Activated CD4-positive, alpha-beta T cell treated with anti-CD3 and anti-CD28 coated beads, Interleukin-2, Interleukin-4, amounts not matched to agents 100 ng/mL and 50 ng/mL, durations not matched to agents 16 hours and 8 hours (primary cell): ENCODE measurements around the gene KDM4C.
"Not testable (repeated sequence)": the region's sequence is repeated elsewhere in the genome, so short reads cannot be mapped to it uniquely, and the experiment has no call there.

Source experiments
- DNase-seq: peaks from one replicate; pipeline ENCODE4 v3.0.0-alpha.2; 2020; ENCODE audit warnings: low spot score

KDM4C gene

DNA sequence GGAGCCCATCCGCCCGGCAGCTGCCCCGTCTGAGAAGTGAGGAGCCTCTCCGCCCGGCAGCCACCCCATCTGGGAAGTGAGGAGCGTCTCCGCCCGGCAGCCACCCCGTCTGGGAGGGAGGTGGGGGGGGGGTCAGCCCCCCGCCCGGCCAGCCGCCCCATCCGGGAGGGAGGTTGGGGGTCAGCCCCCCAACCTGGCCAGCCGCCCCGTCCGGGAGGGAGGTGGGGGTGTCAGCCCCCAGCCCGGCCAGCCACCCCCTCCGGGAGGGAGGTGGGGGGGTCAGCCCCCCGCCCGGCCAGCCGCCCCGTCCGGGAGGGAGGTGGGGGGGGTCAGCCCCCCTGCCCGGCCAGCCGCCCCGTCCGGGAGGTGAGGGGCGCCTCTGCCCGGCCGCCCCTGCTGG is 49.9 kb downstream of the KDM4C start:
- DNase-seq = not testable (repeated sequence)

DNA sequence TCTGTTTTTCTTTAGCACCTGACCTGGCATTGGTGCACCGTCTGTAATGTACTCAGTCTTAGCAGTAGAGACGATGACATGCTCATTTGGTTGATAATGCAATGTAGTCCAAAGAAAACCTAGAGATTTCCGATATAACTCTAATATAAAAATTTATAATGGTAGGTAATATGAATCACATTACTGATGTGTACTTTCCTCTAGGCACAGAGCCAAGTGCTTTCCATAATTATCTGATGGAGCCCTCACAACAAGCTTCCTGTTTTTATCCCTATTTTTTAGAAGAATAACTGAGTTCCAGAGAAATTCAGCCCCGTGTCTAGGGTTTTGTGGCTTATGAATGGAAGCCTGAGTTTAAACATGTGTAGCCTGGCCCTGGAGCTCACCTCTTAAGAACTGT is 53.7 kb downstream of the KDM4C start:
- DNase-seq = no peak

- DNase-seq = no peak
Measured at GRCh38 chr9:6816581-6816980, 58.8 kb downstream of the KDM4C start.

DNA sequence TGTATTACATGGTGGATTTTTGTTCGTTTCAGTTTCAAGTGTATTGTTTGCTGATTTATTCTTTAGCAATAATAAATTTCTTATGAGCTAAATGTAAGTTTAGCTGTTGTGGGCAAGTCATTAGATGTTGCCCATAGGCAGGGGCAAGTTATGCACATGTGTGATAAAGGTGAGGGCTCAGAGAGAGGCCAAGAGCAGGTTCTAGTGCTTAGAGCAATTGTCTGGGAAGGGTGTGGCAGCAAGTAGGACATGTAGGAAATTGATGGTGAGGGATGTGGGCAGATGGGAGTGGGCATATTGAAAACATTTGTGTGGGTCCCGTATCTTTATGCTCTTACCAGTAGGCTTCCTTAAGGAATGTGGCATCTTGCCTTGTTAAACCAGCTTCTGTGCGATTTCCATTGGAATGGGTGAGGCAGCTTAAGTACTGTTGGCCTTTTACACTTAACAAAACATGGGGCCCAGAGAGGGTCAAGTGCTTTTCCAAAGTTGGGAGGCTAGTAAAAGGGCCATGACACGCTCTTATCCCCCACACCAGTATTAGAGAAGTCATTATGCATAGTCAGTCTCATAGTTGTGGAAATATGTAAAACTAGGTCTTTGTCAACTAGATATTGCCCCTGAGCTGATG is 60.6 kb downstream of the KDM4C start:
- no peak for DNase-seq

DNA sequence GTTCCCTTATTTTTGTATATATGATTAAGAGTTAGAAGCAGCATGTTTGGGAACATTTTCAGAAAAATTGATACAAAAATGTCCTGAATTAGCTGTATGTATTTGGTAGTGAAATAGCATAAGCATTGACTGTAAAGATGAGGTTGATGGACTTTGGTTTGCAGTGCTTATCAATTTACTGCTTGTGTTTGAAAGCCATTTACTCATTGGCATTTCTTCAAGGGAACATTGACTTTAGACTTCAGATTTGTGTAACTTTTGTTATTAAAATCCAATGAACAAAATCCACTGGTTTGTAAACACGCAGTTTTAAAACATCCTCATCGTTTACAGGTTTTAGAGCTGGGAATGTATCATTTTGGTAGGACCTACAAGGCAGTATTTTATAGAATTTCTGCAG is 61.3 kb downstream of the KDM4C start:
- no peak for DNase-seq

DNA sequence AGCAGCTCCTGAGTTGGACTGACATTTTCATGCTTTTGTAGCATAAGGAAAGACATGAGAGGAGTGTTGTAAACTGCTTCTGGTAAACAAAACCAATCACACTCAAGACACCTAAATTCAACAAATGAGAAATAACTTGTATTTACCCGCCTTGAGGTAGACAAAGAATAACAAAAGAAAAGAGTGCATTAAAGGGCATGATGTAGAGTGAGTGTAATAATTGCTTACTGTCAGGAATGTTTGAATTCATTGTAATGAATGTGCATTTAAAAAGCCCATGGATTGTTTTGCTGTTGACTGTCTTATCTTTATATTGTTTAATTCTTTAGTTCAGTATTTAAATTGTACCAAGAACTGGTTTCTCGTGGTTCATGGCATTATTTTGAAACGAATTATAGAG is 61.8 kb downstream of the KDM4C start:
- no peak for DNase-seq

GRCh38 chr9:6822696-6823095 is 64.9 kb downstream of the KDM4C start:
- no peak for DNase-seq

DNA sequence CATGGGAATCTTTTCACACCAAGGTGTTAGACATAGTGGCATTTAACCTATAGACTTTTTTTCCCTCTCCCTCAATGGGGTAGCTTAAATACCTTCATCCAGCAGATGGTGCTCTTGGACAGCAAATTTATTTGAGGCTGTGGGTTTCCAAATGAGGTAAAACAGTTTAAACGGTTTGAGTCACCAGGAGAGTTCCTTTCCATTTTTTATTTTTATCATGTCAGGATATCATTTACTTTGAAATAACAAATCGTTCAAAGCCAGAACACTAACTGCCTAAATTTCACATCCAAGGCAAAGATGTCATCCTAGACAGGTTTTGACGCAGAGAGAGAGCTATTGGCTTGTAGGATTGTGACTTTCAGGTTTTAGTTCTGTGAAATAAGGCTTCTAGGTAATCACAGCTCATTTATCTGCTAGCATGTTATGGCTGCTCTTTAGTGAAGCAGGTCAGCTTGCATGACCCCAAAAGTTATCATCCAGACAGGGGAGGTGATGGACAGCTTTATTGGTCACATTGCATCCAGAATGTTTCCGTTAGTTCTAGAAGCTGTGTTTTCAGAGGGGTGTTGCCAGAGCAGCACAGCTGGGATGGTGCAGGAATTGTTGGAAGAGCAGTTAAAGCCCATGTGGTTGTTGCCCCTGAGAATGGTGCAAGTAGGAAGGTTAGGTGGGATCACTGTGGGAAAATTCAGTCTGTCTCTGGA is 69.8 kb downstream of the KDM4C start:
- peak; percentile 71 for DNase-seq

DNA sequence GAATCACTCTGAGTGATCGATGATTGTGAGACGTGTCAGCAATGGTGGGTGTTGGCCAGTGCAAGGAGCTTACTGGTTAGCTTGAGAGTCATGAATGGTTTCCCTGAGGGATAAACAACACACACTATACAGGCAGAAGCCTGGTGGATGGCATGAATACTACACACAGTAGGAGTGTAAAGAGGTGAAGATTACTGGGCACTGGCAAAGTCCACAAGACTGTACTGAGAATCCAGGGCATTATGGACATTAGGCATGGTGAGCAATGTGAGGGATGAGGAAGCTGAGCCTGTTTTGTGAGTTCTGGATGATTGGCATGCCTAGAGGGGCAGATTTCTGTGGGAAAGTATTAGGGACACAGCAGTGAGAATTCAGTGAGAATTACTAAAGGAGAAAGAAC is 71.3 kb downstream of the KDM4C start:
- DNase-seq = no peak

DNA sequence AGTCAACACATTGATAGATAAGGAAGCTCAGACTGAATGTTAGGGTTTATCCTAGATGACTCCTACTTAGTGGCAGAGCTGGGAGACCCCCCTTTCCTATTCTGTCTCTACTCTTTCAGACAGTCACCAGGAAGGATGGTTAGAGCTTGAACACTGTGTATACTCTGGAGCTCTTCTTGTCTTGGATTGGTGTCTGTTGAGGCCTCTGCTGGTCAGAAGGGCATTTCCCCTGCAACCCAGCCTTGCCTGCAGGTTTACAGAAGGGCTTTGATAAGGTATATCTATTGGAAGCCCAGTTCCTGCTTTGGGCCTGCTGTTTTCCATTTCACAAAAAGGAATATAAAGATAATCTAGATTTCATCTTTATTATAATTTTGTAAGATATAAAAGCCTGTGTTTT is 71.8 kb downstream of the KDM4C start:
- no peak for DNase-seq

- no peak for DNase-seq
Measured at GRCh38 chr9:6833518-6834192, 75.9 kb downstream of the KDM4C start.

- no peak for DNase-seq
Measured at GRCh38 chr9:6834306-6834705, 76.5 kb downstream of the KDM4C start.

GRCh38 chr9:6838158-6838557 is 80.4 kb downstream of the KDM4C start:
- DNase-seq = no peak

- DNase-seq = no peak
Measured at GRCh38 chr9:6842584-6842947, 84.8 kb downstream of the KDM4C start.

- DNase-seq = no peak
Measured at GRCh38 chr9:6843742-6844141, 86.0 kb downstream of the KDM4C start.

- no peak for DNase-seq
Measured at GRCh38 chr9:6844267-6844666, 86.5 kb downstream of the KDM4C start.

- no peak for DNase-seq
Measured at GRCh38 chr9:6845128-6845826, 87.5 kb downstream of the KDM4C start.

DNA sequence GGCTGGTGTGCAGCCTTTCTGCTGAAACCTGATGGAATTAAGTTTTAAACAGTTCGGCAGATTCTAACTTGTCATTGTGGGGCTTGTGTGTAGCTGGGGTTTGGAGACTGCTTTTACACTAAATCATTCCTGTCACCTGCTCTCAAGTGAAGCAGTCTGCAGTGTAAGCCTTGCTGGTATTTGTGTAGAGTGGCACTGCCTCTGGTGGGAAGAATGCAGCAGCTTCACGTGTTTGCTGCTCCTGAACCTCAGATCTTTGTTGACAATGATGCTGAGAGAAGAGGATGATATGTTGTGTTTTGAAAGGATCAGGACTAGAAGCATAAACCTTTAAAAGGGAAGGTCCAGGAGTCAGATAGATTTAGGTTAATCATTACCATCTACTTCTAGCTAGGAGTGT is 88.1 kb downstream of the KDM4C start:
- no peak for DNase-seq

DNA sequence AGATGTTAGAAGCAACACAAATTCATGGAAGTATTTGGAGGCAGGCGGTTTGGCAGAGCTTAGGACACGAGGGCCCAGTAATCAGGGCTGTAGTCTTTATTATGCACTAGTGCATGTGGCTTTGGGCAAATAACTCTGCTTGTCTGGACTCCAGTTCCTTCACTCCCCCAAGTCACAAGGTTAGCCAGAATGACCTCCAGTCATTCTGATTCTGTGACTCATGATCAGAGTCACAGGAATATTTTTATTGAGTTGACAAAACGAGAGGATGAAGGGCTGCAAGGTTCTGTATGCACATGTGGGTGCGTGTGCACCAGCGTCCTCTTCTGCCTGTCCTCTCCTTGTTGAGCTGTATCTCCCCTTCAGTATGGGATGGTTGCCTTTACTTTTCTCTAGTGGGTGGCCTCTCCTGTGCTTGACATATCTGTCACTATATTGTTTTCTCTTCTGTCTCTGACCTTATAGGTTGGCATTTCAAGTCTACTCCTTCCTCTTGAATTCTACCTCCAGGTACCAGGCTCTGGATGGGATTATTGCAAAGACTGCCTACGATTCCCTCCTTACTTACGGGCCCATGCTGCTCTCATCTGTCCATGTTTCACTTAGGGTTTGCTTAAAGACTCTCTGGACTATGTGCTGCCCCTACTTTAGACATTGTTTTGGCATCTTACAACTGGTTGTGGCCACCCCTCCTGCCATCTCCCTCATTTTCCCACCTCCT is 94.6 kb downstream of the KDM4C start:
- DNase-seq = no peak

GRCh38 chr9:6855860-6856259 is 98.1 kb downstream of the KDM4C start:
- no peak for DNase-seq

DNA sequence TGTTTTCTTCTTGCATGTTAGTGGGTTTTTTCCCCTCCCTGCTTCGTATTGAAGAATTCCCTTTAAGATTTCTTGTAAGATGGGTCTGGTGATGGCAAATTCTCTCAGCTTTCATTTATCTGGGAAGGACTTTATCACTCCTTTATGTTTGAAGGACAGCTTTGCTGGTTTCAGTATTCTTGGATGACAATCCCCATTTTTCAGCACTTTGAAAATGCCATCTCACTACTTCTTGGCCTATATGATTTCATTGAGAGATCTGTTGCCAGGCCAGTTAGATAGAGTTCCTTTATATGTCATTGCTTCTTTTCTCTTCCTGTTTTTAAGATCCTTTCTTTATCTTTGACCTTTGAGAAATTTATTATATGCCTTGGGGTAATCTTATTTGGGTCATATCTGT is 106.3 kb downstream of the KDM4C start:
- DNase-seq = no peak
